Measurements from ENCODE around the gene GRID2.
"Not testable (repeated sequence)": the region's sequence is repeated elsewhere in the genome, so short reads cannot be mapped to it uniquely, and the experiment has no call there.

Gene GRID2

DNA sequence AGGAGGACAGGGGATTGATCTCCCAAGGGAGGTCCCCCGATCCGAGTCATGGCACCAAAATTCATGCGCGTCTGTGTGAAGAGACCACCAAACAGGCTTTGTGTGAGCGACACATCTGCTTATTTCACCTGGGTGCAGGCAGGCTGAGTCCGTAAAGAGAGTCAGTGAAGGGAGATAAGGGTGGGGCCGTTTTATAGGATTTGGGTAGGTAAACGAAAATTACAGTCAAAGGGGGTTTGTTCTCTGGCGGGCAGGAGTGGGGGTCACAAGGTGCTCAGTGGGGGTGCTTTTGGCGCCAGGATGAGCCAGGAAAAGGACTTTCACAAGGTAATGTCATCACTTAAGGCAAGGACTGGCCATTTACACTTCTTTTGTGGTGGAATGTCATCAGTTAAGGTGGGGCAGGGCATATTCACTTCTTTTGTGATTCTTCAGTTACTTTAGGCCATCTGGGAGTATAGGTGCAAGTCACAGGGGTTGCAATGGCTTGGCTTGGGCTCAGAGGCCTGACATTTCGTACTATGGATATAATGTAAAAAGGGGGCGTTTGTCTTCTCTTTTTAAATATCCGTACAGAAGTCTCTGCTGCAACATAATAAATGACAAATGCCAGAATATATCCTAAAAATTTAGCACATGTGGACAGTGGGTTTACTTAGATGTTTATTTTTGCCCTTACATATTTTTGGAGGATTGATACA, 140.5 kb downstream of the GRID2 start:
- not testable (repeated sequence) for DNase-seq

DNA sequence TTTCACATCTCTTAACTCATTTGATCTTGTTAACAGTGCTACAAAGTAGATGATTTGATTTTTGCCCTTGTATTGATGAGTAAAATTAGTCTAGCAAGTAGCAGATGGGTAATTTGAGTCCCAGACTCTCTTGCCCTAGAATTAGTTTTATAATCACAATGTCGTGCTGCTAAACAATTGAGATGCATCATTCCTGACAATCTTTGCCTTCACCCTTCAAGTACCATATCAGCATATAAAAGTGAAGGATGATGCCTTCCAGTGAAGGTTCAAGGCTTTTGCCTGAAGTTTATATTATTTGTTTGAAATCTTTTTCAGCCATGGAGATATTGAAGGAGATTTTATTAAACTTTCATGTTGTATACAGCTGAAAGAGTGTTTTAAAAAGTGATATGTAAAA, 141.4 kb downstream of the GRID2 start:
- no peak for DNase-seq

DNA sequence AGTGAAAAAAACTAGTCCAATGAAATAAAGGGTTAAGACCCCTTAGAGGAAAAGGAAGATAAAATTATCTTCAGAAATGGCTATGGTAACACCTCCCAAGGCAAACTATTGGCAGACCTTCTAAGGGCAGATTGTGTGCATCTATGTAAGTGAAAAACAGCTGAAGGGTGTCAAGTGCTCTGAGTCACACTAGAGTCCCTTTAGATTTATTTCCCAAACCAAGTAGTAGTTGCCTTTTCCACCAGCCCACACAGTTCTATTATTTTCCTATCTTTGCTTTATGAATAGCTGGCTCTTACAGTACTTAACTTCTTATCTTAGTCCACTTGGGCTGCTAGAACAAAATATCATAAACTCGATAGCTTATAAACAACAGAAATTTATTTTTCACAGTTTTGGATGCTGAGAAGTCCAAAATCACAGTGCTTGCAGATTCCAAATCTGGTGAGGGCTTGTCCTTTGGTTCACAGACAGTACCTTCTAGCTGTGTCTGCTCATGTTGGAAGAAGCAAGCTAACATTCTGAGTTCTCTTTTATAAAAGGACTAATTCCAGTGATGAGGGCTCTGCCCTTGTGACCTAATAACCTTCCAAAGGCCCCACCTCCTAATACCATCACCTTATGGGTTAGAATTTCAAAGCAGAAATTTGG, 143.6 kb downstream of the GRID2 start:
- no peak for DNase-seq

DNA sequence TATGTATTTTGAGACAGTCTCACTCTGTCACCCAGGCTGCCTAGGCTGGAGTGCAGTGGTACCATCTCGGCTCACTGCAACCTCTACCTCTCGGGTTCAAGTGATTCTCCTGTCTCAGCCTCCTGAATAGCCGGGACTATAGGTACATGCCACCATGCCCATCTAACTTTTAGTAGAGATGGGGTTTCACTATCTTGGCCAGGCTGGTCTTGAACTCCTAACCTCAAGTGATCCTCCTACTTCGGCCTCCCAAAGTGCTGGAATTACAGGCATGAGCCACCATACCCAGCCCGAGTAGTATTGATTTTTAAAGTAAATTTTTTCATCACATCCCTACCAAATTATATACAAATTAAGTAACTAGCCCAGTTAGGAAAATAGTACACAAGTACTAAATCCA, 144.4 kb downstream of the GRID2 start:
- DNase-seq = not testable (repeated sequence)

DNA sequence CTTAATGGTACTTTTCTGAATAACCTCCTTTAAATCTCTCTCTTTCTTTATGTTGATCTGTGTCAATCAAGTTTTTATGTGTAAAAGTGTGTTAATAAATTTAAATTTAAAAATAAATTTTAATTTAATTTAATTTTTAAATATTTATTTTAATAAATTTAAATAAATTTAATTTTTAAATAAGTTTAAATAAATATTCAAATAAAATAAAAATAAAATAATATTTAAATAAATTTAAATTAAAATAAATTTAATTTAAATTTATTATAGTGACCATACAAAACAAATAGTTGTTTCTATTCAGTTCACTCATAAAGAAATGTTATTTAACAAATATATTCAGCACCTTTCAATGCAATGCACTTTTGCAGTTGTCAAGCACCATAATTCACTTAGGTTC, 146.9 kb downstream of the GRID2 start:
- no peak for DNase-seq

DNA sequence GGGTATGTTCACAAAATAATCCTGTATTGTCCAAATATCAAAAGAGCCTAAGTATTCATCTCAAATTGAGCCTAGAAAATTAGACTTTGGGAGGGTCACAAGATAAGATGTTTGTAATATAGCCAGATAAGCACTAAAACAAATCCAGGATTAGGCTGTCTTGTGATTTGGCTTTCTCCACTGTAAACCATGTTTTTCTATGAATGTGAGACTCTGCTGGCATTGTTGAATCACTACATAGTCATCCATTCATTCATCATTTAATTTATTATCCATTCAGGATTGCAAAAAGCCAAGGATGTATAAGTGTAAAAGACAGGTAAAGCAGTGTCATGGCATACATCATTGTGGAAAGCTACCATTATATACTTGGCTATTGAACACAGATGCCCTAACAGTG, 148.0 kb downstream of the GRID2 start:
- no peak for DNase-seq

DNA sequence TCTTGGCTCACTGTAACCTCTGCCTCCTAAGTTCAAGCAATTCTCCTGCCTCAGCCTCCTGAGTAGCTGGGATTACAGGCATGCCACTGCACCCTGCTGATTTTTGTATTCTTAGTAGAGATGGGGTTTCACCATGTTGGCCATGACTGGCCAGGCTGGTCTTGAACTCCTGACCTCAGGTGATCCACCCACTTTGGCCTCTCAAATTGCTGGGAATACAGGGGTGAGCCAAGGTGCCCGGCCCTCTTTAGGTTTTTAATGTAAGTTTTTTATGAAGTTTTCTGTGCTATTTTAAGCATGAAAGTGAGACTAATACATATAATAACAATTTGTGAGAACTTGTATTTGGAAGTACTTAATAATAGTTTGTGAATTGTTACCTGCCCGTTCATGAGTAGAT, 148.6 kb downstream of the GRID2 start:
- DNase-seq = not testable (repeated sequence)

DNA sequence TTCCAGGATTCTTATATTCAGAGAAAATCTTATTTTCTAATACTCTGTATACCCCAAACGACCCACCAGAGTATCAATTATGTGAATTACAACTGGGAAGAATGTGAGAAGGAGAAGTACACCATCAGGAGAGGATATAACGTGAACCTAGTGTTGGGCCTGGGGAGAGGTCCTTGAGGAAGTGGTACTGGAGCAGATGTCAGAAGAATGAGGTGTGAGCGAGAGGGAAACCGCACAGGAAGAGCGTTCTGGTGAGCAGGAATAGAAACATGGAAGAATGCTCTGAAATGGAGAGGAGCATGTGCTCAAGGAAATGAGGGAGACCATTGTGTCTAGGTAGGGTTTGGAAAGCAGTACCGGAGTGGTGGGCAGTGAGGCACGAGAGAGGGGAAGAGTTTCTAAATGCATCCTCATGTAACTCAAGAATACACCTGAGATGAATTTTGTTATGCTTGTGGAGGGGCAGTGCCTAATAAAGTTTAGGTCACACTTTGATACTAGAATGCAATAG, 151.6 kb downstream of the GRID2 start:
- no peak for DNase-seq

DNA sequence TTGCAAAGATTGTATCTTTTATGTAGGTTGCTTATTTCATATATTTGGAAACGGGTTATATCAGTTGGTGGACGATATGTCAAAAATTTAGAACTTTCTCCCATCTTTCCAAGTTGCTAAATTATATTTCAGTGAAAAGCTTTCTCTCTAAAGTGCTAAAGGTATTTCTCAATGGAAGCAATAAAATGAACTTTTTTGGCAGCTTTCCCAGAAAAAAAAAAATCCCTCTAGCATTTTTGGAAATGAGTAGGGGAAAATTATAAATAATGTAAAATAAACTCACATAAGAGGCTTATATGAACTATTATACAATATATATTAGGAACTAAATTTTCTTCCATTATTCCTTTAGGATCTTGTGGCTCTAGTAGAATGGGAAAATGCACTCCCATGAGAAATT, 152.2 kb downstream of the GRID2 start:
- no peak for DNase-seq

DNA sequence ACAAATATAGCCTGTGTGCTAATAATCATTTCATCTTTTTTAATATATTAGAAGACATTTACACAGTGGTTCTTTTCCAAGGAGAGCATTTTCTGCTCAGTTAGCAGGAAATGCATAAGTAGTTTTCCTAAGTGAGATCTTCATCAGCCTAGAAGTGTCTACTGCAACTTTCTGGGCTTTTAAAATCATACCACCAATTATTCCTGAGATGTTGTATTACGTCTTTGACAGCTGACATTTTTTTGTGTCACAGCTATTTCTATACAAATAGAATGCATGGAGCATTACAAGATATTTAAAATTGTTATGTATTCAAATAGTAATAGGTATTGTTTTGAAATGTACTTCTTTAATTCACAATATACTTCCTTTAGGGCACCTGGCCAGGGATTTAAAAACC, 158.0 kb downstream of the GRID2 start:
- no peak for DNase-seq

DNA sequence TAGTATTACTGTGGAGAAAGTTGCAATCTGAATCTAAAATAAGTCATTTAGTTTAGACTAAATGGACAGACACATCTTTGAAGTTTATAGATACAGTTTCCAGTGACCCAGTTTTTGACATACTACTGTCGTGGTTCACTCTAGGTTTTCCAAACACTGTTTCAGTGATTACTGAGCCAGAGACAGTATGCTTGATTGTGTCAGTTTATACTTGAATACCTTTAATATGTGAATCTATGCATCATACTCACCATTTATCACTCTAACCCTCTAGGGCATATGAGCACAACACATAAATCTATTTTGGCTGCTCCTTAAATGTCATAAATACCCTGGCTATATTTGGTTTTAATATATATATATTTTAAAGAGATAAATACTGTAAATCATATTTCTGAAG, 173.5 kb downstream of the GRID2 start:
- DNase-seq = no peak

DNA sequence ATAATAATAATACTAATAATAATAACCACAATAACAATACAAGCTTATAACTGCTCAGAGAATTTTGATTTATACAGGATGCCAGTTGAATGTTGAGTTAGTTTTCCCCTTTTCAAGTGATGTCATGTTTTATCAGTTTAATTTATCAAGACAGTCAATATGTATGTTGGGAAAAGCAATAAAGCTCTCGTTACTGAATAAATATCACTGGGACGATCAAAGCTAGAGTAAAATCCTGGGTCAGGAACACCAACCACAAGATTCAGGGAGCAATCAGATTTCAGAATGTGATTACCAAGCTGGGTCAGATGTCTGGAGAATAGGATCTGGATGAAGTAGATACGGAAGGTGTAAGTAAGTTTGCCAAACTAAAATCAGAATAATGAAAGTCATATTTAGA, 179.6 kb downstream of the GRID2 start:
- no peak for DNase-seq

DNA sequence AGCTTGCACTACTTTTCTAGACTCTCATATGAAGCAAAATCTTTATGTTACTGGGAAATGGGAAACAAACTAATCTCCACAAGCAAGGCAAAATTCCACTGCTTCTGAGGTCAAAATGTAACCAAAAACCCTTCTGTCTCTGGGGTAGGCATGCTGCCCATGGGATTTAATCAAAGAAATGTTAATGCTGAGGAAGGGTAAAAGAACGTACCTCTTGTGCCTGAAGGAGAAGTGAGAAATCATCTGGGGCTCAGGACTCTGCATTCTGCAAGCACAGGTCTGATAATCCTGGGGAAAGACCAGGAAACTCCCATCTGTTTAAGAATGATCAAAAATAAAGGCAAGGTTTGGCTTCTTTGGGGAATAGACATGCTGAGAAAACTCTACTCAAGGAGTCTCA, 184.7 kb downstream of the GRID2 start:
- DNase-seq = no peak

DNA sequence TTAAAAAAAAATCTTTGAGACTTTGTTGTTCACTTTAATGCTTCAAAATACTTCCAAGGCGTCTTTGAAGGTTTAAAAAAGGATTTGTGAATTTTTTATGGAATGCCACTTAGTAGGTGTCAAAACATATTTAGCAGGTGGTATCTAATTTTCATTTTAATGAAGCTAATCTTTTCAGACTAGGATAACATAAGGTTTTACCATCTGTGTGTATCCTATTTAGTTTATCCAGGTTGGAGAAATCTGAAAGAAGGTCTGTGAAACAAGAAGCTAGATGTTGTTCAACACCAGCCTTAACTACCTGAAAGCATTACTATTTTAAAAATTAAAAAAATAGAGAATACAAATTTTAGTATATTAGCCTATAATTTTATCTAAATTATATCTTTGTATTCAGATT, 193.4 kb downstream of the GRID2 start:
- peak in 1 of 2 experiments; percentile 80 for DNase-seq

DNA sequence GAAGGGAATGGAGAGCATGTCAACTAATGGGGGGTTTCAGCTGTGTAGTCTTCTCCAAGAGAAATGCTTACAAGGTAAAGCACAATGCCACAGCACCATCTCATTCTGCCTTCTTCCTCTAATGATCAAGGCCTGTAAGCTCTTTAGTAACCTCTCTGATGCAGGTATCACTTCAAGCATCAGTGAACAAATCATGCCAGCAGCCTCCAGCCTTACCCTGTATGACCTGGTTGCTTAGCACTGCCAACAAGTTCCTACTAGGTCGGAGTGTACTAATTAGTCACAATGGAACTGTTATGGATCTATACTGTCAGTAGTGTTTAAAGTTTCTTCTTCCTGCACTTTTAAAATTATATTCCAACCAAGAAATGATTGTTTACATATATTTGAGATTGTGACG, 197.7 kb downstream of the GRID2 start:
- no peak for DNase-seq

DNA sequence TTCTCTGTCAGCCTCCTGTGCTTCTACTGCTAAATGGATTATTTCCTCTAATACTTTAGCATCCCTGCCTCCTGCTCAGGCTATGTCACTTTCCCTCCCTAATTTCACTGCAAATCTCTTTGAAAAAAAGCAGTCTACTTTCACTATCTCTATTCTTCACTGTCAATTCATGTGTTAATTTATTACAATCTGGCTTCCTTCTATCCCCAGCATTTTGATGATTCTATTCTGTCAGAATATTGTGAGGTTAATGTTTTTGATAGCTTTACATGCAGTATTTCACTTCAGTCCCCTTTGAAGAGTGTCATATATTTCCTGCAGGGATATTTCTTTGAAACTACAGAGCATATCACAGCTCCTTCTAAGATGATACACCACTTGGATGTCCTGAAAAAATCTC, 203.2 kb downstream of the GRID2 start:
- no peak for DNase-seq

DNA sequence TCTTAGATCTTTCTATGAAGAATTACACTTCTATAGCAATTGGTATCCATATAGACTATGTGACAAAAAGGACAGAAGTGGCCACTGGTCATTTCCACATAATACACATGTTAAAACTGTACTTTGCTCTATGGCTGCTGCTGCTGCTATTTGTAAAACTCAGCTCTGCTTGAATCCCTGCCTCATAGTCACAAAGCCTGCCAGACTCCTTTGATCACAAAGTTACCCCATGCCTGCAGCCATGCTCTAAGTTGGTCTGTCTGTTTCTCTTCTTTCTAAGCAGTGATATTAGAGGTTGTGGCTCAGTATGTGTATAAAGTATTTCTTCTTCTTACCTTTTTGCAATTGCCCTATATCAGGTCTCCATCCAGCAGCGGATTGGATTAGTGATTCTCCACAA, 210.9 kb downstream of the GRID2 start:
- no peak for DNase-seq

DNA sequence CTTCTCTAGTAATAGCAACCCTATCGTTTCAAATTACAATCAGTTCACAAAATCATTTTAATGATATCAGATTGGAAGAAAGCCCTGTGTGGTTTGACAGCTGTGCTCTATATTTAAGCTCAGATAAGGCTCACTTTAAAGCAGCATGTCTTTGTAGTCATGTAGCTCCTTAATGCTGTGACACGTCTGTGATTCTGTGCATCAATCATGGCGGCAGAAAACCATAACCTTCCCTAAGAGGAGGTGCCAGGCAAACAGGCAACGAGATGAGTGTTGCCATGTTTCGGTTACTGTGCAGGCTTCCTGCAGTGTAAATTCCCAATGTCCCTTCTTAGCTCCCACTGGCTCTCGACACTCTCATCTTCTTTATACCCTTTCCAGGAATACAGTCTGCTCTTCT, 212.7 kb downstream of the GRID2 start:
- DNase-seq = no peak

DNA sequence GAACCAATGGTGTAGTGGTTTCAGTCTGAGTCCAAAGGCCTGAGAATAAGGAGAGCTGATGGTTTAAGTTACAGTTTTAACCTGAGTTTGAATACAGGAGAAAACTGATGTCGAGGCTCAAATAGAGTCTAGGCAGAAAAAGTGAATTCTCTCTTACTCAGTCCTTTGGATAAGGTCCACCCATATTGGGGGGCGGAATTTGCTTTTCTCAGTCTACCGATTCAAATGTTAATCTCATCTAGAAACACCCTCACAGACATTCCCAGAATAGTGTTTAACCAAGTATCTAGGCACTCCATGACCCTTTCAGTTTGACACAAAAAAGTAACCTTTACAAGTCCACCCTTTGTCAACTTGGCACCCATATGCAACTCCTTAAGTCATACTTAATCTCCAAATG, 216.0 kb downstream of the GRID2 start:
- DNase-seq = no peak

DNA sequence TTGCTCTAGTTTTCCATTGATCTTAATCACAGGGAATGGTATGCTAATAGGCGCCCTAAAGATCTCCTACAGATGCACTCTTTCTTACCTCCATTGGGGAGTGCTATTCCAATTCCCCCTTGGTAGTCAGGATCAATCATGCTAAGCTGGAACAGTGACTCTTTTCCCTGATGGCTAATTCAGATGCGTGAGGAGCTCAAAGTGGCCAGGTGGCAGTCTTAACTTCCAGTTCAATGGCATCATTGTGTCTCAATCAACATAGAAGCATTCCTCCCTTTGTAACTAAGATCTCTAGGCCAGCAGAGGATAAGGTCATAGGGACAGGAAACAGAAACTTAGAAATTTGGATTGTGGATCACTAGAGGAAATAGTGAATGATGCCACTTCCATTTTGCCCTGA, 216.8 kb downstream of the GRID2 start:
- DNase-seq = no peak

DNA sequence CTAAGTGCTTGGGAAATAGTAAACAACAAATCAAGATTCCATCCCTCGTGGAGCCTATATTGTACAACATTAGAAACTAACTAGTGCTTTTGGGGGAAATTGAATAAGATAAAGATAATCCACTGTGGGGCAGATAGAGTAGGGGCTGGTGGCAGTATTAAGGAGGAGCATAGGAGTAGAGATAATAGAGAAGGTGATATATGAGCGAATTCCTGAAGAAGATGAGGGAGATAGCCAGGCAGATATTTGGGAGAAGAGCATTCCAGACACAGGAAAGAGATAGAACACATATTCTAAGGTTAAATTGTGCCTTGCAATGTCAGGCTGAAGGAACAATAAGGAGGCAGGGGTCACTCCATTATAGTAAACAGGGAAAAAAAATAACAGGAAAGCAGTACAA, 218.2 kb downstream of the GRID2 start:
- DNase-seq = no peak

DNA sequence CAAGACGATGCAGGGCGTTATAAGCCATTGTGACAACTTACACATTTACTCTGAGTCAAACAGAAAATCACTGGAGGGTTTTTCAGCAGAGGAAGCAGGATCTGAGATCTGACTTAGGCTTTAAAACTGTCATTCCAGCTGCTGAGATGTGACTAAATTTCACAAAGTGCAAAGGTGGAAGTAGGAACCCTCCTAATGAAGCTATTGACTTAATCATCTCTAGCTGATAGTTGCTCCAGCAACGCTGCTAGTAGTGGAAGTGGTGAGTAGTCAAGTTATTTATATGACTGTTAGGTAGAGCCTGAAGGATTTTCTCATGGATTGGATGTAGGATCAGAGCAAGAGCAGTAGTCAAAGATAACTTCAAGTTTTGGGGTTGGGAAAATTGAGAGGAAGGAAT, 218.6 kb downstream of the GRID2 start:
- DNase-seq = no peak

DNA sequence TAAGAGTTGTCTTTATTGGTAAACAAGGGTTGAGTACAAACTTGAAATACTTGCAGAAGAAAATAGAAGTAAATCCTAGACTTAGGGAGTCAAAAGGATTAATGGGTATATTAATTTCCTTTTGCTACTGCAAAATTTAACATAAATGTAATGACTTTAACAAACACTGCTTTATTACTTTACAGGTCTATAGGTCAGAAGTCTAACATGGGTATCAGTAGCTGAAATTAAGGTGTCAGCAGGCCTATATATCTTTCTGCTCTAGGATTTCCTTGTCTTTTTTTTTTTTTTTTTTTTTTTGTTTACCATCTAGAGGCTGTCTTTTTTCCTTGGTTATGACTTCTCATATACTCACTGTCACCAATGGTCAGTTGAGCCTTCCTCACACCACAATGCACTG, 220.4 kb downstream of the GRID2 start:
- no peak for DNase-seq

DNA sequence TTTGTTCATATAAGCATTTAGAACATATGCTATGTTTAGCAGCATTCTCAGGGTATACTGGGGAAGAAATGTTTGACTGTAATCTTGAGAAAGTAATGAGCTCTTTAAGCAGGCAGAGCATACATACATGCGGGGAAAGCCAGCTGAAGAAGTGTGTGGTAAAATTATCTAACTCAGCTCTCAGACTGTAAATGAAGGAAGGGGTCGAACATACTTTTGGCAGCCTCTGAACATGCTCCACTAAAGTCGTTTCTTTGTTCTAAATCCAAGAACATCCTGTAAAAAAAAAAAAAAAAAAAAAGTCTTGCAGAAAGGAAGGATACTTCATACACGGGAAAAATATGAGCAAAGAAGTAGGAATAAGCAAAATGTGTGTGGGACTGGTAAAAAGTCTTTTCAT, 224.8 kb downstream of the GRID2 start:
- no peak for DNase-seq

DNA sequence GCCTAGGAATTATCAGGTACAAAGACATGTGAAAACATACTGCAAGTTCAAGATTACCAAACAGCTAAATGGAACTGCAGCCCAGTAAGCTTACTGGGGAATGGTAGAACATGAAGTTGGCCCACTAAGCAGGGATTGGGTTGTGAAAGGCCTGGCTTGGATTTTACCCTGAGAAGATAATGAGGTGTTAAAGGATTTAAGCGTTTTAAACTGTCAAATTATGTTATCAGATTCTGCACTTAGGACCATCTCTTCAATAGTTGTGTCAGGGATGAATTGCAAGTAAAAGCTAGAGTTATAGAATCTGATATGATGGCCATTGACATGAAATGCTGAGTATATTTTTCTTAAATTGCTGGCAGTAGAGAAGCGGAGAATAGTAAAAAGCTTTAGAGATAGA, 225.7 kb downstream of the GRID2 start:
- DNase-seq = no peak
